ENCODE data around the gene FOXN3. TPM values are rescaled to one million over a fixed set of nuclear protein-coding genes. Genes with fewer than 3 reads are reported as not detected.

FOXN3 gene
- total and polyA plus RNA-seq, 2 donors (not counting 3 experiments of a cell fraction or from before 2014, with no cell fraction given), result 16.9 to 41.8 TPM

GRCh38 chr14:89194376-89194775 lies 222.7 kb downstream of the FOXN3 start:
- intact Hi-C loops (cut with micrococcal nuclease) (no loop called here), dilution Hi-C loops (cut with MboI; ENCODE audit: extremely low pct_ligation_motif_present, low sequenced_read_pairs) (no loop called here)
- no peak overlapping the region for H3K9ac ChIP-seq (replicated peaks; ENCODE audit: extremely low read depth, insufficient read depth, low read length)
- BruUV-seq (replicated peaks), result no TSS peak
- DNase-seq (ENCODE audit: low read depth, low spot score) (no peak), FAIRE-seq (no peak)
- no peaks in the 10 kb centered on the region for H3K79me2 ChIP-seq (ENCODE audit: control insufficient read depth, insufficient read depth, low read length)
- no peaks in the 10 kb centered on the region for H3K27me3 ChIP-seq (ENCODE audit: control insufficient read depth in 2 of 2, insufficient read depth in 2 of 2, low read length in 2 of 2)
- H3K36me3 ChIP-seq (ENCODE audit: control insufficient read depth in 2 of 2, extremely low read depth in 1 of 2, insufficient read depth in 2 of 2, low read length in 2 of 2), result no peaks in the 10 kb centered on the region
- no peak overlapping the region for H3K4me3 ChIP-seq (replicated peaks in 1 of 3; ENCODE audit: insufficient read depth in 1 of 3, low read depth in 1 of 3, low read length in 3 of 3)
- TF ChIP-seq POLR2A (IDR thresholded peaks at IDR 0.05; ENCODE audit: low read depth, low read length) (no peak), MAX (IDR thresholded peaks at IDR 0.05; ENCODE audit: insufficient read depth, insufficient read length) (no peak), GATA2 (IDR thresholded peaks at IDR 0.05; ENCODE audit: insufficient read depth, insufficient read length, low read depth, low read length) (no peak), MYC (IDR thresholded peaks at IDR 0.05; ENCODE audit: low read depth, low read length) (no peak), JUN (IDR thresholded peaks at IDR 0.05; ENCODE audit: borderline replicate concordance, insufficient read depth, insufficient read length, low read depth) (no peak), CTCF (IDR thresholded peaks at IDR 0.05; ENCODE audit: extremely low read depth in 1 of 2, insufficient read depth in 1 of 2, low read depth in 1 of 2, low read length in 2 of 2) (no peak), POLR2AphosphoS5 (IDR thresholded peaks at IDR 0.05; ENCODE audit: insufficient read depth, low read depth, low read length) (no peak), FOS (IDR thresholded peaks at IDR 0.05; ENCODE audit: borderline replicate concordance, insufficient read depth, low read length) (no peak), EZH2 (IDR thresholded peaks at IDR 0.05; ENCODE audit: borderline replicate concordance, low read depth, low read length, severe bottlenecking) (no peak)
- H4K20me1 ChIP-seq (replicated peaks; ENCODE audit: control insufficient read depth, extremely low read depth, insufficient read depth, low read length), result no peaks in the 10 kb centered on the region
- no peaks in the 10 kb centered on the region for H3K9me1 ChIP-seq (replicated peaks; ENCODE audit: control insufficient read depth, extremely low read depth, insufficient read depth, low read length)
- H3K27ac ChIP-seq (ENCODE audit: insufficient read depth, low read depth, low read length), result no peak overlapping the region
- ChIA-PET CTCF (interaction anchor here (1.0 to 1.4 kb wide), 3 partner anchors 9 to 19 kb away, joined by 3 to 4 read pairs (median 3); no protein-coding TSS in a partner anchor), POLR2A (no interaction called here)
- no peaks in the 10 kb centered on the region for H3K9me3 ChIP-seq (replicated peaks; ENCODE audit: control insufficient read depth, insufficient read depth, low read length)
- H3K4me1 ChIP-seq (ENCODE audit: control insufficient read depth, extremely low read depth, insufficient read depth, low read length), result no peaks in the 10 kb centered on the region
- no peak overlapping the region for H2AFZ ChIP-seq (ENCODE audit: low read depth, low read length)
- H3K4me2 ChIP-seq (ENCODE audit: insufficient read depth, low read length), result no peak overlapping the region
